OCI-LY3 (cell line): Measurements from ENCODE around the gene ERCC2.

Source experiments
- CTCF ChIP-seq: fragments of 200-600, 300-600 bp; sonication (generic); IDR thresholded peaks from 2 replicates; pipeline ENCODE4 v1.5.1; 2014; ENCODE audit warnings: antibody characterized with exemption, low read length, low read depth
- EZH2phosphoT487 ChIP-seq: fragments of 200-600 bp; shearing (Covaris generic); IDR thresholded peaks from 2 replicates; pipeline ENCODE4 v1.6.1; 2018; ENCODE audit warnings: antibody characterized with exemption, mixed run types, low read depth

- TF ChIP-seq CTCF (no peak), EZH2phosphoT487 (no peak)
These were observed 64.3 kb downstream of the ERCC2 start for GRCh38 chr19:45306040-45306439.
